H1 (cell line): ENCODE data around the gene PTGES2. TPM values are rescaled to one million over a fixed set of nuclear protein-coding genes. Genes with fewer than 3 reads are reported as not detected.

ENCODE experiments used
- CTCF ChIA-PET: fragments of 300-600 bp; sonication (Branson Sonifier 250); formaldehyde crosslinking; loops from one replicate; lab custom pipeline; 2021; ENCODE audit not compliant: partially characterized antibody; lab: Charles Lee
- POLR2A ChIA-PET: fragments of 300-600 bp; sonication (Branson Sonifier 250); formaldehyde crosslinking; loops from one replicate; lab custom pipeline; 2021; ENCODE audit warnings: inconsistent platforms; ENCODE audit not compliant: partially characterized antibody; lab: Charles Lee
- DNase-seq, 2 experiments: peaks; one replicate each; pipeline versions ENCODE4 v3.0.0 to v3.0.0-alpha.2; 2010 to 2022; ENCODE audit warnings: low spot score in 2 of 2, low read depth in 1 of 2, mixed read lengths in 1 of 2
- FAIRE-seq: peaks from 2 replicates; lab custom pipeline; 2011; peaks lifted over from hg19 to GRCh38; lab: Jason Lieb, UNC
- H2AFZ ChIP-seq: 2 replicates; pipeline ENCODE4 v1.8.1; 2012; ENCODE audit warnings: low read length, inconsistent platforms
- H2AK5ac ChIP-seq: 2 replicates; pipeline ENCODE4 v1.6.1; 2013; ENCODE audit warnings: low read depth, low read length
- H2BK120ac ChIP-seq: replicated peaks from 2 replicates; pipeline ENCODE3; 2013; ENCODE audit warnings: low read depth, low read length, inconsistent platforms
- H2BK12ac ChIP-seq: 2 replicates; pipeline ENCODE4 v1.6.1; 2013; ENCODE audit warnings: low read depth, low read length
- H2BK15ac ChIP-seq: 2 replicates; pipeline ENCODE4 v1.6.1; 2013; ENCODE audit warnings: low read length
- H2BK20ac ChIP-seq: 2 replicates; pipeline ENCODE4 v1.6.1; 2013; ENCODE audit warnings: low read length
- H2BK5ac ChIP-seq: 2 replicates; pipeline ENCODE4 v1.6.1; 2013; ENCODE audit warnings: low read depth, low read length
- H3K14ac ChIP-seq: 2 replicates; pipeline ENCODE4 v1.6.1; 2013; ENCODE audit warnings: inconsistent platforms; ENCODE audit not compliant: insufficient read length
- H3K18ac ChIP-seq: 2 replicates; pipeline ENCODE4 v1.6.1; 2013; ENCODE audit warnings: low read length; ENCODE audit errors: extremely low read depth
- H3K23ac ChIP-seq: 2 replicates; pipeline ENCODE4 v1.6.1; 2013; ENCODE audit warnings: inconsistent platforms; ENCODE audit not compliant: insufficient read length
- H3K23me2 ChIP-seq: 2 replicates; pipeline ENCODE4 v1.6.1; 2013; ENCODE audit warnings: low read depth, low read length
- H3K27ac ChIP-seq: 2 replicates; pipeline ENCODE4 v1.6.1; 2011; ENCODE audit warnings: low read depth, low read length, inconsistent platforms
- H3K27me3 ChIP-seq, 4 experiments: replicated peaks in 1 of 4; 1 replicate in 1 of 4; 2 replicates in 3 of 4; pipeline versions ENCODE4 v1.6.1 to v1.8.1; 2011 to 2013; ENCODE audit warnings: low read length in 3 of 4, mild to moderate bottlenecking in 3 of 4, inconsistent platforms in 2 of 4, mixed read lengths in 2 of 4, moderate library complexity in 1 of 4; ENCODE audit not compliant: control insufficient read depth in 3 of 4, insufficient read depth in 3 of 4; ENCODE audit errors: extremely low read depth in 1 of 4
- H3K36me3 ChIP-seq, 4 experiments: 2 replicates each; pipeline versions ENCODE4 v1.6.1 to v1.8.1; 2011 to 2013; ENCODE audit warnings: mild to moderate bottlenecking in 4 of 4, low read length in 3 of 4, moderate library complexity in 2 of 4, control low read depth in 1 of 4, inconsistent platforms in 1 of 4; ENCODE audit not compliant: insufficient read depth in 4 of 4, control insufficient read depth in 2 of 4
- H3K4ac ChIP-seq: replicated peaks from 2 replicates; pipeline ENCODE3; 2013; ENCODE audit warnings: low read length, low read depth, mixed read lengths, inconsistent platforms; ENCODE audit not compliant: insufficient read length
- H3K4me1 ChIP-seq, 4 experiments: replicated peaks in 1 of 4; 1 replicate in 1 of 4; 2 replicates in 3 of 4; pipeline versions ENCODE4 v1.6.1 to v1.8.1; 2011 to 2013; ENCODE audit warnings: low read length in 3 of 4, inconsistent platforms in 2 of 4, mixed read lengths in 1 of 4; ENCODE audit not compliant: insufficient read depth in 4 of 4, control insufficient read depth in 3 of 4
- H3K4me2 ChIP-seq, 2 experiments: 2 replicates each; pipeline versions ENCODE4 v1.6.1 to v1.8.1; 2011 to 2013; ENCODE audit warnings: low read depth in 2 of 2, low read length in 2 of 2, control low read depth in 1 of 2, inconsistent platforms in 1 of 2, mild to moderate bottlenecking in 1 of 2; ENCODE audit not compliant: insufficient read depth in 1 of 2
- H3K4me3 ChIP-seq, 4 experiments: fragments of 200-600, 300-600 bp in 1 of 4; sonication (generic), shearing (Covaris generic), sonication (Bioruptor Twin) in 1 of 4; 2 replicates each; pipeline versions ENCODE4 v1.5.1 to v1.8.1; 2011 to 2016; ENCODE audit warnings: low read length in 4 of 4, low read depth in 3 of 4, control low read depth in 2 of 4, inconsistent platforms in 2 of 4, mild to moderate bottlenecking in 2 of 4, mixed read lengths in 1 of 4, moderate library complexity in 1 of 4; ENCODE audit not compliant: insufficient read depth in 2 of 4; ENCODE audit errors: extremely low read depth in 1 of 4
- H3K56ac ChIP-seq: replicated peaks from 2 replicates; pipeline ENCODE3; 2013; ENCODE audit warnings: low read depth, mild to moderate bottlenecking, mixed read lengths, low read length, inconsistent platforms; ENCODE audit not compliant: insufficient read length
- H3K79me1 ChIP-seq: 2 replicates; pipeline ENCODE4 v1.6.1; 2013; ENCODE audit warnings: low read depth, low read length, control low read depth
- H3K79me2 ChIP-seq, 2 experiments: 2 replicates each; pipeline versions ENCODE4 v1.6.1 to v1.8.1; 2012 to 2013; ENCODE audit warnings: low read length in 2 of 2, mild to moderate bottlenecking in 2 of 2, inconsistent platforms in 1 of 2; ENCODE audit not compliant: insufficient read depth in 2 of 2, control insufficient read depth in 1 of 2
- H3K9ac ChIP-seq, 4 experiments: replicated peaks in 1 of 4; 1 replicate in 1 of 4; 2 replicates in 3 of 4; pipeline versions ENCODE4 v1.6.1 to v1.8.1; 2011 to 2013; ENCODE audit warnings: low read depth in 3 of 4, low read length in 3 of 4, control low read depth in 2 of 4, mild to moderate bottlenecking in 2 of 4, moderate library complexity in 2 of 4, inconsistent platforms in 1 of 4; ENCODE audit errors: extremely low read depth in 1 of 4
- H3K9me3 ChIP-seq, 2 experiments: 2 replicates each; pipeline versions ENCODE4 v1.6.1 to v1.8.1; 2012 to 2013; ENCODE audit warnings: mild to moderate bottlenecking in 2 of 2, moderate library complexity in 2 of 2, control low read depth in 1 of 2, inconsistent platforms in 1 of 2, low read depth in 1 of 2, low read length in 1 of 2, mixed read lengths in 1 of 2; ENCODE audit not compliant: insufficient read depth in 2 of 2
- H4K20me1 ChIP-seq, 2 experiments: replicated peaks in 1 of 2; 2 replicates each; pipeline versions ENCODE3 to v1.8.1; 2011 to 2013; ENCODE audit warnings: inconsistent platforms in 2 of 2, low read length in 2 of 2, mild to moderate bottlenecking in 1 of 2; ENCODE audit not compliant: insufficient read depth in 2 of 2, control insufficient read depth in 1 of 2
- H4K5ac ChIP-seq: 2 replicates; pipeline ENCODE4 v1.6.1; 2013; ENCODE audit warnings: low read length, low read depth, mixed read lengths, inconsistent platforms; ENCODE audit not compliant: insufficient read length
- H4K8ac ChIP-seq: 2 replicates; pipeline ENCODE4 v1.8.0; 2013; ENCODE audit warnings: mild to moderate bottlenecking, moderate library complexity, low read length, inconsistent platforms; ENCODE audit not compliant: insufficient read depth; ENCODE audit errors: extremely low read depth
- H4K91ac ChIP-seq: replicated peaks from 2 replicates; pipeline ENCODE3; 2013; ENCODE audit warnings: low read length, mixed read lengths, inconsistent platforms; ENCODE audit not compliant: insufficient read length
- CHD1 ChIP-seq: IDR thresholded peaks from 2 replicates; pipeline ENCODE4 v1.6.1; 2012; ENCODE audit warnings: low read depth, low read length, improper control_type of control experiment
- RAD21 ChIP-seq, 2 experiments: IDR thresholded peaks in 1 of 2; conservative IDR thresholded peaks in 1 of 2; 2 replicates each; pipeline ENCODE4 v1.6.1; 2011; ENCODE audit warnings: low read depth in 2 of 2, low read length in 2 of 2, improper control_type of control experiment in 1 of 2, inconsistent platforms in 1 of 2, mild to moderate bottlenecking in 1 of 2, moderate library complexity in 1 of 2
- RFX5 ChIP-seq: IDR thresholded peaks from 2 replicates; pipeline ENCODE4 v1.6.1; 2011; ENCODE audit warnings: low read depth, low read length, improper control_type of control experiment, borderline replicate concordance
- SP2 ChIP-seq: IDR thresholded peaks from 2 replicates; pipeline ENCODE4 v1.6.1; 2012; ENCODE audit warnings: mild to moderate bottlenecking, low read length, inconsistent platforms
- TAF7 ChIP-seq: optimal IDR thresholded peaks from 2 replicates; pipeline ENCODE3; 2011; ENCODE audit warnings: low read depth, mild to moderate bottlenecking, inconsistent platforms, low read length, moderate library complexity, borderline replicate concordance
- WGBS, 2 experiments: shearing (Covaris generic) in 1 of 2; methylation state at CpG; one replicate each; pipeline versions ENCODE4 v1.1.6 to v1.1.7; 2013 to 2015; ENCODE audit warnings: low lambda C conversion rate in 2 of 2, mixed read lengths in 2 of 2, inconsistent platforms in 1 of 2, low coverage in 1 of 2, missing lambda C conversion rate in 1 of 2; ENCODE audit not compliant: insufficient replicate concordance in 2 of 2, insufficient coverage in 1 of 2, insufficient read length in 1 of 2; ENCODE audit errors: extremely low coverage in 1 of 2, missing lambda C conversion rate in 1 of 2; 5-methylcytosine and 5-hydroxymethylcytosine counted together
- polyA plus RNA-seq, 7 experiments: library from polyadenylated mRNA; depleted of rRNA in 3 of 7; stranded (reverse) in 5 of 7; unstranded in 2 of 7; fragments of >200 nt in 5 of 7; fragments of 200-250 nt in 2 of 7; gene quantifications; 1 replicate in 5 of 7; 2 replicates in 1 of 7; 4 replicates in 1 of 7; pipeline versions ENCODE4 v1.2.1 to v1.2.3, GENCODE V29; 2011 to 2013; ENCODE audit warnings: missing spikeins in 2 of 7, mixed read lengths in 2 of 7
- total RNA-seq: library from RNA; stranded (reverse); fragmentation: NEBNext Ultra II Directional; extraction: Animal tissue kit (Norgen Biotek cat#: 25700); gene quantifications from 2 replicates; pipeline ENCODE4 v1.2.1, GENCODE V29; 2021
- TF ChIP-seq, protein P1 (sequence below): IDR thresholded peaks from 2 replicates; pipeline ENCODE4 v1.6.1; 2011; ENCODE audit warnings: low read depth, mild to moderate bottlenecking, low read length; ENCODE audit not compliant: insufficient read depth

PTGES2 gene
- total and polyA plus RNA-seq, 2 of the 8 experiments (the other 6 are each of a cell fraction or from before 2014, with no cell fraction given), result 80.7 to 81.2 TPM

DNA sequence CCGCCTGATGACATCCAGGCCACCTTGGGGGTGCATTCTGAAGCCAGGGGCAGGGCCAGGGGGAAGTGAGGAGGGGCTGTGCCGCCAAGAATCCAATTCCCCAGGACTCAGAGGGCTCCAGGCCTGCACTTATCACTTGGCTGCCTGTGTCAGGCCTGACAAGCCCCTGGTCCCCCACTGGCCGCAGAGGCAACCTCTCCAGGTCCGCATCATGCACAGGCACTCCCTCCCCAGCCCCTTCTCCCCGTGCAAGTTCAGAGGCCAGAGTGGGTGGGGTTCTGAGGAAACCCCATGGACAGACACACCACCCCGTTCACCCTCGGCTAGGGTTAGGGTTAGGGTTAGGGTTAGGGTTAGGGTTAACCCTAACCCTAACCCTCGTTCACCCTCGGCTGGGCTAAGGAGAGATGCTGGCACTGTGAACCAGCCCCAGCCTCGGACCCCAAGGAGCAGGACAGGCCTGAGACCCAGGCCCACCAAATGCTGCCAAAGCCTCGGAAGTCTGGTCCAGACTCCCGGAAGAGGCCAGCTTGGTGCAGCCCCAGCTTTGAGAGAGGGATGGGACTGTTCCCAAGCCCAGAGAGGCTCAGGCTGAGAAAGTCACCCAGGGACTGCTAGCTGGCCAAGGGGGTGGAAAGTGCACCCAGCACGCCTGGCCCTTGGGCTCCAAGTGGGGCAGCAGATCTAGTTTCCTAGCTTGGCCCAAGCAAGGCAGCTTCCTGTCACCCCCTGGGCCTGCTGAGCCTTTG, 26.6 kb upstream of the PTGES2 start:
- H4K20me1 ChIP-seq, result no peaks in the 10 kb centered on the region
- H3K27me3 ChIP-seq, result no peaks in the 10 kb centered on the region; a peak in 2 of 7 replicates
- no peak overlapping the region for H2AFZ ChIP-seq
- no peak overlapping the region for H2BK20ac ChIP-seq
- no peak overlapping the region for H3K23ac ChIP-seq
- H3K4me3 ChIP-seq, result no peak overlapping the region
- peaks cover 0 to 8% (median 3%) of the 10 kb centered on the region in 4 experiments; a peak in 5 of 7 replicates for H3K4me1 ChIP-seq
- H3K79me1 ChIP-seq, result no peaks in the 10 kb centered on the region
- H3K36me3 ChIP-seq, result no peaks in the 10 kb centered on the region
- WGBS, 2 experiments, result 83% methylated on average over 13 of the region's 13 CpGs; no CpG with 5 or more reads in 1 of the 2 experiments
- POLR2A ChIA-PET, result interaction anchor here (1.1 kb wide), 1 partner anchor 26 kb away, joined by 4 read pairs; no protein-coding TSS in a partner anchor
- H2BK5ac ChIP-seq, result no peak overlapping the region
- H4K91ac ChIP-seq, result no peak overlapping the region
- no peak overlapping the region for H2AK5ac ChIP-seq
- H3K56ac ChIP-seq, result no peak overlapping the region
- H3K4ac ChIP-seq, result no peak overlapping the region
- H4K8ac ChIP-seq, result no peak overlapping the region
- no peaks in the 10 kb centered on the region for H3K79me2 ChIP-seq
- CTCF ChIA-PET, result interaction anchor here (1.6 to 6.1 kb wide), 2 partner anchors 25 to 101 kb away, joined by 3 to 74 read pairs; partner anchors contain the start of gene PTGES2
- FAIRE-seq, result no peak
- H2BK12ac ChIP-seq, result no peak overlapping the region
- no peak overlapping the region for H3K9ac ChIP-seq
- H4K5ac ChIP-seq, result no peak overlapping the region
- H3K4me2 ChIP-seq, result no peak overlapping the region
- H2BK15ac ChIP-seq, result no peak overlapping the region
- H3K18ac ChIP-seq, result no peak overlapping the region
- no peak for DNase-seq
- H3K9me3 ChIP-seq, result no peaks in the 10 kb centered on the region
- H3K27ac ChIP-seq, result no peak overlapping the region
- no peak overlapping the region for H2BK120ac ChIP-seq
- no peak overlapping the region for H3K14ac ChIP-seq
- H3K23me2 ChIP-seq, result no peaks in the 10 kb centered on the region
- TF ChIP-seq SP2 (no peak), TAF7 (no peak), RAD21 (IDR thresholded peaks at IDR 0.05 in 1 of 2, conservative IDR thresholded peaks at IDR 0.05 in 1 of 2; ENCODE audit: low read depth in 2 of 2, low read length in 2 of 2) (no peak), RFX5 (no peak), CHD1 (no peak)
- TF ChIP-seq, protein P1, sequence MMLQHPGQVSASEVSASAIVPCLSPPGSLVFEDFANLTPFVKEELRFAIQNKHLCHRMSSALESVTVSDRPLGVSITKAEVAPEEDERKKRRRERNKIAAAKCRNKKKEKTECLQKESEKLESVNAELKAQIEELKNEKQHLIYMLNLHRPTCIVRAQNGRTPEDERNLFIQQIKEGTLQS, result no peak
